ENCODE measurements around the gene NUDT2.
A peak's percentile ranks its signal among the peaks of the same experiment; 100 is the strongest.
"Not testable (repeated sequence)": the region's sequence is repeated elsewhere in the genome, so short reads cannot be mapped to it uniquely, and the experiment has no call there.

The NUDT2 gene

GRCh38 chr9:34328987-34329832 lies at the start of gene NUDT2, which contains the start of gene KIF24:
Gene NUDT2, plus strand, starts transcription at chr9:34329569. Its CDS starts 9,471 bp downstream, at chr9:34339040.
Gene KIF24, minus strand, starts transcription at chr9:34329268. Its CDS starts 17,922 bp downstream, at chr9:34311346.
- peak; percentile 86 for DNase-seq (ENCODE audit: insufficient read length, low spot score)

GRCh38 chr9:34282096-34282495 lies 47.3 kb upstream of the NUDT2 start:
- FAIRE-seq (no peak), DNase-seq (ENCODE audit: insufficient read length, low spot score) (no peak)

More at GRCh38 chr9:34328987-34329832, at the start of gene NUDT2, which contains the start of gene KIF24:
- FAIRE-seq: no peak

- FAIRE-seq: no peak
- DNase-seq (ENCODE audit: insufficient read length, low spot score): no peak
Measured at GRCh38 chr9:34289159-34289558, 40.2 kb upstream of the NUDT2 start.

GRCh38 chr9:34291023-34291422 lies 38.3 kb upstream of the NUDT2 start:
- DNase-seq (ENCODE audit: insufficient read length, low spot score) (no peak), FAIRE-seq (no peak)

- FAIRE-seq (no peak), DNase-seq (ENCODE audit: insufficient read length, low spot score) (no peak)
Measured at GRCh38 chr9:34291423-34291822, 37.9 kb upstream of the NUDT2 start.

- no peak for FAIRE-seq
- no peak for DNase-seq (ENCODE audit: insufficient read length, low spot score)
Measured at GRCh38 chr9:34292552-34292951, 36.8 kb upstream of the NUDT2 start.

- DNase-seq (ENCODE audit: insufficient read length, low spot score); FAIRE-seq: not testable (repeated sequence)
Measured at GRCh38 chr9:34301064-34301463, 28.3 kb upstream of the NUDT2 start.

- DNase-seq (ENCODE audit: insufficient read length, low spot score); FAIRE-seq: not testable (repeated sequence)
Measured at GRCh38 chr9:34308316-34308715, 21.1 kb upstream of the NUDT2 start.

GRCh38 chr9:34310215-34310614 lies 19.2 kb upstream of the NUDT2 start:
- FAIRE-seq: no peak
- peak; percentile 12 for DNase-seq (ENCODE audit: insufficient read length, low spot score)

- DNase-seq (ENCODE audit: insufficient read length, low spot score): no peak
- FAIRE-seq: no peak
Measured at GRCh38 chr9:34311499-34312185, 17.7 kb upstream of the NUDT2 start.

GRCh38 chr9:34317436-34317835 lies 11.9 kb upstream of the NUDT2 start:
- no peak for DNase-seq (ENCODE audit: insufficient read length, low spot score)
- no peak for FAIRE-seq

GRCh38 chr9:34318163-34318790 lies 11.1 kb upstream of the NUDT2 start:
- DNase-seq (ENCODE audit: insufficient read length, low spot score) (no peak), FAIRE-seq (no peak)

GRCh38 chr9:34321451-34321850 lies 7.9 kb upstream of the NUDT2 start:
- FAIRE-seq: no peak
- DNase-seq (ENCODE audit: insufficient read length, low spot score): no peak

GRCh38 chr9:34322899-34323591 lies 6.3 kb upstream of the NUDT2 start:
- FAIRE-seq: no peak
- DNase-seq (ENCODE audit: insufficient read length, low spot score): no peak

- DNase-seq (ENCODE audit: insufficient read length, low spot score) (no peak), FAIRE-seq (no peak)
Measured at GRCh38 chr9:34326690-34327089, 2.7 kb upstream of the NUDT2 start.

GRCh38 chr9:34328500-34328986 lies 826 bp upstream of the NUDT2 start:
- DNase-seq (ENCODE audit: insufficient read length, low spot score): no peak

GRCh38 chr9:34331196-34331595 lies 1.8 kb downstream of the NUDT2 start:
- FAIRE-seq (no peak), DNase-seq (ENCODE audit: insufficient read length, low spot score) (no peak)

More at GRCh38 chr9:34328500-34328986, 826 bp upstream of the NUDT2 start:
- no peak for FAIRE-seq

- FAIRE-seq (no peak), DNase-seq (ENCODE audit: insufficient read length, low spot score) (no peak)
Measured at GRCh38 chr9:34332076-34332964, 3.0 kb downstream of the NUDT2 start.

GRCh38 chr9:34333836-34334235 lies 4.5 kb downstream of the NUDT2 start:
- FAIRE-seq: no peak
- DNase-seq (ENCODE audit: insufficient read length, low spot score): no peak
